ENCODE results near the gene OPN4. TPM values are rescaled to one million over a fixed set of nuclear protein-coding genes. Genes with fewer than 3 reads are reported as not detected.
"Not testable (repeated sequence)": the region's sequence is repeated elsewhere in the genome, so short reads cannot be mapped to it uniquely, and the experiment has no call there.

Gene OPN4
- total RNA-seq, 2 donors from 2014 or later: not detected

DNA sequence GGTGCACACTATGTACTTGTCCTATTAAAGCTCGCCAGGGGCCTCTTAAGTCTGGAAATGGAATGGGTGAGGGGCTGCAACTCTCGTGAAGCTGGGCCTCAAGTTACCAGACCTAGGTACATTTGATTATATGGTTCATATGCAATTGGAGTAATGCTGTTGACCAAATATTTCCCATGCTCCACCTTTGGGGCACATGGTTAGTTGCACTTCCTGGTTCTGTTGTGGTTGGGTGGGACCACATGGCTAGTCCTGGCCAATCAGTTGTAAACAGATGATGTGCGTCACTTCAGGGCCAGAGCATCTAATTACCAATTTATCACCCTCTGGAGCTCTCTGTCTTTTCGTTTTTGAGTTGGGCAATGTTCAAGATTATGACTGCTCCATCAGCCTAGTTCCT, 39.5 kb upstream of the OPN4 start:
- no peaks in the 10 kb centered on the region for H3K9me3 ChIP-seq (ENCODE audit: control insufficient read depth, low read length)
- WGBS, 2 experiments (ENCODE audit: insufficient coverage in 1 of 2, insufficient read length in 1 of 2): 88 to 93% methylated on average over 4 of the region's 4 CpGs
- TF ChIP-seq, protein P1, sequence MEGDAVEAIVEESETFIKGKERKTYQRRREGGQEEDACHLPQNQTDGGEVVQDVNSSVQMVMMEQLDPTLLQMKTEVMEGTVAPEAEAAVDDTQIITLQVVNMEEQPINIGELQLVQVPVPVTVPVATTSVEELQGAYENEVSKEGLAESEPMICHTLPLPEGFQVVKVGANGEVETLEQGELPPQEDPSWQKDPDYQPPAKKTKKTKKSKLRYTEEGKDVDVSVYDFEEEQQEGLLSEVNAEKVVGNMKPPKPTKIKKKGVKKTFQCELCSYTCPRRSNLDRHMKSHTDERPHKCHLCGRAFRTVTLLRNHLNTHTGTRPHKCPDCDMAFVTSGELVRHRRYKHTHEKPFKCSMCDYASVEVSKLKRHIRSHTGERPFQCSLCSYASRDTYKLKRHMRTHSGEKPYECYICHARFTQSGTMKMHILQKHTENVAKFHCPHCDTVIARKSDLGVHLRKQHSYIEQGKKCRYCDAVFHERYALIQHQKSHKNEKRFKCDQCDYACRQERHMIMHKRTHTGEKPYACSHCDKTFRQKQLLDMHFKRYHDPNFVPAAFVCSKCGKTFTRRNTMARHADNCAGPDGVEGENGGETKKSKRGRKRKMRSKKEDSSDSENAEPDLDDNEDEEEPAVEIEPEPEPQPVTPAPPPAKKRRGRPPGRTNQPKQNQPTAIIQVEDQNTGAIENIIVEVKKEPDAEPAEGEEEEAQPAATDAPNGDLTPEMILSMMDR (conservative IDR thresholded peaks at IDR 0.05): no peak
- no peaks in the 10 kb centered on the region for H3K4me1 ChIP-seq (ENCODE audit: control insufficient read depth, insufficient read depth, low read length)
- no peak overlapping the region for H3K27ac ChIP-seq (ENCODE audit: low read depth, low read length)
- H3K4me3 ChIP-seq (ENCODE audit: low read length): no peak overlapping the region
- H3K4me3 Mint-ChIP-seq: no peak overlapping the region
- no peaks in the 10 kb centered on the region for H3K36me3 ChIP-seq (ENCODE audit: control insufficient read depth, insufficient read depth, low read length)
- no peaks in the 10 kb centered on the region for H3K27me3 Mint-ChIP-seq (ENCODE audit: insufficient read depth)
- H3K36me3 Mint-ChIP-seq (ENCODE audit: low read depth): no peaks in the 10 kb centered on the region
- H3K27ac Mint-ChIP-seq: no peak overlapping the region
- no peak overlapping the region for H3K9ac ChIP-seq (ENCODE audit: extremely low read depth, low read length, poor library complexity, severe bottlenecking)
- peaks cover 3% of the 10 kb centered on the region for H3K4me1 Mint-ChIP-seq
- H3K9me3 Mint-ChIP-seq: peaks cover 2% of the 10 kb centered on the region
- no peaks in the 10 kb centered on the region for H3K27me3 ChIP-seq (ENCODE audit: control insufficient read depth, insufficient read depth, low read length, poor library complexity, severe bottlenecking)
- no peak for DNase-seq

- not testable (repeated sequence) for H3K9ac ChIP-seq (ENCODE audit: extremely low read depth, low read length, poor library complexity, severe bottlenecking); H3K4me3 Mint-ChIP-seq; H3K36me3 ChIP-seq (ENCODE audit: control insufficient read depth, insufficient read depth, low read length); H3K9me3 ChIP-seq (ENCODE audit: control insufficient read depth, low read length); H3K27me3 ChIP-seq (ENCODE audit: control insufficient read depth, insufficient read depth, low read length, poor library complexity, severe bottlenecking); H3K36me3 Mint-ChIP-seq (ENCODE audit: low read depth); H3K27me3 Mint-ChIP-seq (ENCODE audit: insufficient read depth); H3K4me3 ChIP-seq (ENCODE audit: low read length); H3K4me1 ChIP-seq (ENCODE audit: control insufficient read depth, insufficient read depth, low read length); H3K4me1 Mint-ChIP-seq; H3K9me3 Mint-ChIP-seq; DNase-seq; H3K27ac ChIP-seq (ENCODE audit: low read depth, low read length); H3K27ac Mint-ChIP-seq
- no CpG with 5 or more reads among the region's 2 CpGs for WGBS, 2 experiments (ENCODE audit: insufficient coverage in 1 of 2, insufficient read length in 1 of 2)
These were observed 37.1 kb upstream of the OPN4 start for GRCh38 chr10:86617278-86617677.

GRCh38 chr10:86628311-86628710, 26.0 kb upstream of the OPN4 start:
- no peaks in the 10 kb centered on the region for H3K9me3 Mint-ChIP-seq
- H3K4me1 Mint-ChIP-seq: no peaks in the 10 kb centered on the region
- H3K27me3 ChIP-seq (ENCODE audit: control insufficient read depth, insufficient read depth, low read length, poor library complexity, severe bottlenecking): peaks cover 30% of the 10 kb centered on the region
- H3K27me3 Mint-ChIP-seq (ENCODE audit: insufficient read depth): peaks cover 27% of the 10 kb centered on the region
- no peaks in the 10 kb centered on the region for H3K36me3 Mint-ChIP-seq (ENCODE audit: low read depth)
- no peaks in the 10 kb centered on the region for H3K4me1 ChIP-seq (ENCODE audit: control insufficient read depth, insufficient read depth, low read length)
- no peaks in the 10 kb centered on the region for H3K36me3 ChIP-seq (ENCODE audit: control insufficient read depth, insufficient read depth, low read length)
- H3K9me3 ChIP-seq (ENCODE audit: control insufficient read depth, low read length): no peaks in the 10 kb centered on the region
- no peak overlapping the region for H3K9ac ChIP-seq (ENCODE audit: extremely low read depth, low read length, poor library complexity, severe bottlenecking)
- TF ChIP-seq, protein P1 (conservative IDR thresholded peaks at IDR 0.05): no peak
- 98 to 100% methylated on average over 2 of the region's 2 CpGs for WGBS, 2 experiments (ENCODE audit: insufficient coverage in 1 of 2, insufficient read length in 1 of 2)
- DNase-seq: no peak
- H3K27ac Mint-ChIP-seq: no peak overlapping the region
- H3K4me3 Mint-ChIP-seq: no peak overlapping the region
- no peak overlapping the region for H3K4me3 ChIP-seq (ENCODE audit: low read length)
- H3K27ac ChIP-seq (ENCODE audit: low read depth, low read length): no peak overlapping the region

- peaks cover 45% of the 10 kb centered on the region for H3K27me3 ChIP-seq (ENCODE audit: control insufficient read depth, insufficient read depth, low read length, poor library complexity, severe bottlenecking)
- Mint-ChIP-seq H3K27ac (no peak overlapping the region), H3K4me3 (no peak overlapping the region), H3K36me3 (ENCODE audit: low read depth) (no peaks in the 10 kb centered on the region), H3K9me3 (no peaks in the 10 kb centered on the region), H3K27me3 (ENCODE audit: insufficient read depth) (peaks cover 44% of the 10 kb centered on the region), H3K4me1 (no peaks in the 10 kb centered on the region)
- DNase-seq: no peak
- TF ChIP-seq, protein P1 (conservative IDR thresholded peaks at IDR 0.05): no peak
- no peaks in the 10 kb centered on the region for H3K9me3 ChIP-seq (ENCODE audit: control insufficient read depth, low read length)
- H3K9ac ChIP-seq (ENCODE audit: extremely low read depth, low read length, poor library complexity, severe bottlenecking): no peak overlapping the region
- H3K4me3 ChIP-seq (ENCODE audit: low read length): no peak overlapping the region
- WGBS, 2 experiments (ENCODE audit: insufficient coverage in 1 of 2, insufficient read length in 1 of 2): 43 to 50% methylated on average over 2 of the region's 2 CpGs
- no peaks in the 10 kb centered on the region for H3K4me1 ChIP-seq (ENCODE audit: control insufficient read depth, insufficient read depth, low read length)
- no peak overlapping the region for H3K27ac ChIP-seq (ENCODE audit: low read depth, low read length)
- no peaks in the 10 kb centered on the region for H3K36me3 ChIP-seq (ENCODE audit: control insufficient read depth, insufficient read depth, low read length)
These were observed 24.3 kb upstream of the OPN4 start for GRCh38 chr10:86630079-86630478.
